HFF-Myc (cell line): ENCODE data around the gene CAMK1D.

Experiments
- DNase-seq: peaks from one replicate; pipeline ENCODE4 v3.0.0-alpha.2; 2011; ENCODE audit warnings: low read depth; ENCODE audit errors: extremely low read depth
- H3K4me3 ChIP-seq: replicated peaks from 2 replicates; pipeline ENCODE4 v1.5.1; 2011; ENCODE audit warnings: low read depth, mild to moderate bottlenecking, control low read depth, low read length
- CTCF ChIP-seq: IDR thresholded peaks from 2 replicates; pipeline ENCODE4 v1.5.1; 2012; ENCODE audit warnings: mild to moderate bottlenecking, low read depth, low read length, control low read depth; ENCODE audit errors: missing control alignments

Gene CAMK1D

DNA sequence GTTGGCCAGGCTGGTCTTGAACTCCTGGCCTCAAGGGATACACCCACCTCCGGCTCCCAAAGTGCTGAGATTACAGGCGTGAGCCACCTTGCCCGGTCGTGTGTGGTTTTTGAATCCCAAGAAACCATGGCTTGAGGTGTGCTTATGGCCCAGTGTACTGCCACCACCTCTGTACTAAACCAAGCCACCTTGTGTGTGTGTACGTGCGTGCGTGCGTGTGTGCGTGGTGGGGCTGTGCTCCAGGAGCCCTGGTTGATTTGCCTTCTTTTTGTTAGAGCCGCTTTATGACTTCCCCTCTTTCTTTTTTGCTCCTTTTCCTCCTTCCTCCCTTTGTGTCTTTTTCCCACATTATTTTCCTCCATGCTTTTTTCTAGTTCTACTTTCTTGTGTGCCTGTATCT, 121.4 kb downstream of the CAMK1D start:
- no peak for TF ChIP-seq CTCF
- no peak for DNase-seq

GRCh38 chr10:12471135-12471534, 121.8 kb downstream of the CAMK1D start:
- DNase-seq: no peak
- H3K4me3 ChIP-seq: no peak overlapping the region
- no peak for TF ChIP-seq CTCF

More for the DNA sequence above, 121.4 kb downstream of the CAMK1D start:
- no peak overlapping the region for H3K4me3 ChIP-seq

- no peak overlapping the region for H3K4me3 ChIP-seq
- no peak for TF ChIP-seq CTCF
- DNase-seq: no peak
These were observed 124.1 kb downstream of the CAMK1D start for GRCh38 chr10:12473491-12473890.

DNA sequence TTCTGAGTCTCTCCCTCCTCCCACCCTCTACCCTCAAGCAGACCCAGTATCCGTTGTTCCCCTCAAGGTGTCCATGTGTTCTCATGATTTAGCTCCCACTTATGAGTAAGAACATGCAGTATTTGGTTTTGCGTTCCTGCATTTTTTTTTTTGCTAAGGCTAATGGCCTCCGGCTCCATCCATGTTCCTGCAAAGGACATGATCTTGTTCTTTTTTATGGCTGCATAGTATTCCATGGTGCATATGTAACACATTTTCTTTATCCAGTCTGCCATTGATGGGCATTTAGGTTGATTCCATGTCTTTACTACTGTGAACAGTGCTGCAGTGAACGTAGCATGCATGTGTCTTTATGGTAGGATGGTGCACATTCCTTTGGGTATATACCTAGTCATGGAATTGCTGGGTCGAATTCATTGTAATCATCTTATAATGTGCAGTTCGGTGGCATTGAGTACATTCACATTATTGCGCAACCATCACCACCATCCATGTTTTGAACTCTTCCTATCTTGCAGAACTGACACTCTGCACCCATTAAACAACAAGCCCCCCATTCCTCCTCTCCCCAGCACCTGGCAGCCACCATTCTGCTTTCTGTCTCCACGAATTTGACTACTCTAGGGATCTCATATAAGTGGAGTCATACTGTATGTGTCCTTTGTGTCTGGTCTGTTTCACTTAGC, 125.5 kb downstream of the CAMK1D start:
- TF ChIP-seq CTCF: no peak
- no peak for DNase-seq
- no peak overlapping the region for H3K4me3 ChIP-seq

DNA sequence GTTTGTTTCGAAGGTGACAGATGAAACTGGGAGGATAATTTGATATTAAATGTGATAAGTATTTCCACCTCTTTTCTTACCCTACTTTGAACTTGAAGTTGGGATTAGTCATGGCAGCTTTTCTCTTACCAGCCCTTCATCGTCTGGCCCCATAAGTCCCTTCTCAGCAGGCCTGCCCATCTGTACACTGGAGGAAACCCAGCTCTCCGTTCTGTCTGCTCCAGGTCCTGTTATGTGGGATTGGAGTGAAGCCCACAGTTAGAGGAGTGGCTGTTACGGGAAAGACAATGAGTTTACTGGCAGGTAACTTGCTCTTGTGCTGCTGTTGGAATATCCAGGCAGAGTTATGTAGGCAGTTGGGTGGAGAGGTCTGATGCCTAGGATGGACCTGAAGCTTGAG, 127.3 kb downstream of the CAMK1D start:
- no peak for TF ChIP-seq CTCF
- no peak for DNase-seq
- no peak overlapping the region for H3K4me3 ChIP-seq

- TF ChIP-seq CTCF: no peak
- no peak overlapping the region for H3K4me3 ChIP-seq
- DNase-seq: no peak
These were observed 130.1 kb downstream of the CAMK1D start for GRCh38 chr10:12479437-12479844.

DNA sequence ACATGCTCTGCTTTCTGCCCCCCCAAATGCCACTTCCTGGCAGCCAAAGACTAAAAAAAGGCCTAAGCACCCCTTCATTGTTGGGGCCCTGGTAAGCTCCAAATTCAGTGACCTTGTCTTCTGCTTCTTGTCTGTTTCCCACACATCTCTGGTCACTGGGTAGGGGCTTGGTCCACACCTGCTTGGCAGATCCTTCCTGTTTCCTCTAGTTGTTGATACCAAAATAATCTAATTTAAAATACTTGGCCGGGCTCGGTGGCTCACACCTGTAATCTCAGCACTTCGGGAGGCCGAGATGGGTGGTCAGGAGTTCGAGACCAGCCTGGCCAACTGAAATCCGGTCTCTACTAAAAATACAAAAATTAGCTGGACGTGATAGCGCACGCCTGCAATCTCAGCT, 130.6 kb downstream of the CAMK1D start:
- TF ChIP-seq CTCF: no peak
- no peak overlapping the region for H3K4me3 ChIP-seq
- DNase-seq: no peak
